Calu3 (cell line): ENCODE data around the gene HES6. TPM values are rescaled to one million over a fixed set of nuclear protein-coding genes. Genes with fewer than 3 reads are reported as not detected.

ENCODE experiments used
- BruUV-seq: library from RNA; stranded (reverse); fragments of 400-500 nt; replicated peaks from 2 replicates; lab custom pipeline; 2021; lab: Mats Ljungman, UMichigan
- CTCF ChIA-PET: fragments of 300-600 bp; sonication (Branson Sonifier 250); formaldehyde crosslinking; loops from one replicate; lab custom pipeline; 2022; ENCODE audit warnings: antibody characterized with exemption; lab: Charles Lee
- DNase-seq: peaks from one replicate; pipeline ENCODE4 v3.0.0; 2022
- H3K27ac Mint-ChIP-seq: one replicate; pipeline ENCODE4 v1.8.0; 2022; ENCODE audit warnings: mixed read lengths; ENCODE audit not compliant: unreplicated experiment
- H3K27me3 Mint-ChIP-seq: one replicate; pipeline ENCODE4 v1.8.0; 2022; ENCODE audit warnings: mixed read lengths; ENCODE audit not compliant: unreplicated experiment
- H3K36me3 Mint-ChIP-seq: one replicate; pipeline ENCODE4 v1.8.0; 2022; ENCODE audit warnings: mild to moderate bottlenecking, moderate library complexity, mixed read lengths; ENCODE audit not compliant: insufficient read depth, unreplicated experiment
- H3K4me1 Mint-ChIP-seq: one replicate; pipeline ENCODE4 v1.8.0; 2022; ENCODE audit warnings: mild to moderate bottlenecking, low read depth, mixed read lengths; ENCODE audit not compliant: unreplicated experiment
- H3K4me3 Mint-ChIP-seq: one replicate; pipeline ENCODE4 v1.8.0; 2022; ENCODE audit warnings: mild to moderate bottlenecking, low read depth, moderate library complexity, mixed read lengths; ENCODE audit not compliant: unreplicated experiment
- H3K9me3 Mint-ChIP-seq: one replicate; pipeline ENCODE4 v1.8.0; 2022; ENCODE audit warnings: low read depth, mixed read lengths; ENCODE audit not compliant: unreplicated experiment
- CTCF ChIP-seq: fragments of 200-600 bp; IDR thresholded peaks from one replicate; pipeline ENCODE4 v1.8.0; 2022; ENCODE audit warnings: antibody characterized with exemption; ENCODE audit not compliant: unreplicated experiment
- intact Hi-C: fragments of 100-400 bp; cut with micrococcal nuclease; formaldehyde crosslinking; loops from one replicate; pipeline ENCODE4 v1.10.0; 2022; ENCODE audit not compliant: unreplicated experiment
- total RNA-seq: library from RNA; stranded (reverse); gene quantifications from 2 replicates; pipeline ENCODE4 v1.2.3, GENCODE V29; 2022

HES6 gene
- total RNA-seq, 1 experiment from 2014 or later, result 8.0 TPM

- intact Hi-C loops, result no loop called here
- peaks cover 21% of the 10 kb centered on the region for H3K36me3 Mint-ChIP-seq
- CTCF ChIA-PET, result no interaction called here
- TF ChIP-seq CTCF, result no peak
- H3K9me3 Mint-ChIP-seq, result no peaks in the 10 kb centered on the region
- H3K4me3 Mint-ChIP-seq, result peak overlapping the region; percentile 83
- peak; percentile 30 for DNase-seq
- no peak overlapping the region for H3K27ac Mint-ChIP-seq
- no TSS peak for BruUV-seq
- H3K27me3 Mint-ChIP-seq, result peaks cover 34% of the 10 kb centered on the region
- peaks cover 8% of the 10 kb centered on the region for H3K4me1 Mint-ChIP-seq
Measured at GRCh38 chr2:238239543-238239862, 335 bp downstream of the HES6 start.

GRCh38 chr2:238238766-238239542, 884 bp downstream of the HES6 start:
- H3K9me3 Mint-ChIP-seq, result no peaks in the 10 kb centered on the region
- BruUV-seq, result no TSS peak
- H3K27ac Mint-ChIP-seq, result no peak overlapping the region
- peaks cover 8% of the 10 kb centered on the region for H3K4me1 Mint-ChIP-seq
- intact Hi-C loops, result no loop called here
- peak overlapping the region; percentile 83 for H3K4me3 Mint-ChIP-seq
- H3K36me3 Mint-ChIP-seq, result peaks cover 25% of the 10 kb centered on the region
- DNase-seq, result no peak
- no peak for TF ChIP-seq CTCF
- H3K27me3 Mint-ChIP-seq, result peaks cover 34% of the 10 kb centered on the region
- CTCF ChIA-PET, result no interaction called here

GRCh38 chr2:238238311-238238765, 1.5 kb downstream of the HES6 start:
- TSS peak; percentile 87 for BruUV-seq
- CTCF ChIA-PET, result interaction anchor here (0.6 kb wide), 1 partner anchor 25 kb away, joined by 6 read pairs; no protein-coding TSS in a partner anchor

GRCh38 chr2:238237431-238238135, 2.3 kb downstream of the HES6 start:
- peaks cover 25% of the 10 kb centered on the region for H3K36me3 Mint-ChIP-seq
- peaks cover 37% of the 10 kb centered on the region for H3K27me3 Mint-ChIP-seq
- H3K9me3 Mint-ChIP-seq, result no peaks in the 10 kb centered on the region
- H3K4me1 Mint-ChIP-seq, result peaks cover 8% of the 10 kb centered on the region
- CTCF ChIA-PET, result interaction anchor here (0.5 to 0.6 kb wide), 2 partner anchors 26 to 173 kb away, joined by 3 to 6 read pairs; no protein-coding TSS in a partner anchor
- no TSS peak for BruUV-seq
- intact Hi-C loops, result no loop called here
- DNase-seq, result no peak
- H3K4me3 Mint-ChIP-seq, result no peak overlapping the region
- no peak overlapping the region for H3K27ac Mint-ChIP-seq
- TF ChIP-seq CTCF, result no peak

More at GRCh38 chr2:238238311-238238765, 1.5 kb downstream of the HES6 start:
- H3K9me3 Mint-ChIP-seq, result no peaks in the 10 kb centered on the region
- DNase-seq, result no peak
- peaks cover 8% of the 10 kb centered on the region for H3K4me1 Mint-ChIP-seq
- H3K27ac Mint-ChIP-seq, result no peak overlapping the region
- intact Hi-C loops, result no loop called here
- peak overlapping the region; percentile 83 for H3K4me3 Mint-ChIP-seq
- no peak for TF ChIP-seq CTCF
- H3K27me3 Mint-ChIP-seq, result peaks cover 34% of the 10 kb centered on the region
- peaks cover 25% of the 10 kb centered on the region for H3K36me3 Mint-ChIP-seq
